ENCODE measurements around the gene DDIT4. TPM values are rescaled to one million over a fixed set of nuclear protein-coding genes. Genes with fewer than 3 reads are reported as not detected.
A peak's percentile ranks its signal among the peaks of the same experiment; 100 is the strongest.

Gene DDIT4
- total RNA-seq, 1 experiment from 2014 or later = 872 TPM

- intact Hi-C loops (cut with micrococcal nuclease) = no loop called here
- Mint-ChIP-seq H3K4me1 (ENCODE audit: insufficient read depth, unreplicated experiment) (peaks cover 48% of the 10 kb centered on the region), H3K9me3 (ENCODE audit: unreplicated experiment) (no peaks in the 10 kb centered on the region), H3K4me3 (ENCODE audit: unreplicated experiment) (peak overlapping the region; percentile 46), H3K27me3 (ENCODE audit: insufficient read depth, unreplicated experiment) (no peaks in the 10 kb centered on the region), H3K27ac (ENCODE audit: low read depth, unreplicated experiment) (peak overlapping the region; percentile 88), H3K36me3 (ENCODE audit: insufficient read depth, unreplicated experiment) (no peaks in the 10 kb centered on the region)
- BruUV-seq (replicated peaks) = TSS peak; percentile 45
- peak; percentile 93 for DNase-seq (ENCODE audit: unreplicated experiment)
- CTCF ChIA-PET = interaction anchor here (0.6 to 4.5 kb wide), 11 partner anchors 17 to 404 kb away, joined by 3 to 23 read pairs (median 4); partner anchors contain the start of genes DDIT4 and PSAP
- POLR2A ChIA-PET = interaction anchor here (0.6 to 27.1 kb wide), 21 partner anchors 9 to 84 kb away, joined by 3 to 902 read pairs (median 9); partner anchors contain the start of genes ANAPC16, ASCC1 and DDIT4
- no peak for TF ChIP-seq CTCF (IDR thresholded peaks at IDR 0.05; ENCODE audit: unreplicated experiment)
Measured at GRCh38 chr10:72254813-72255568, 18.7 kb upstream of the DDIT4 start.

GRCh38 chr10:72255977-72256729 is 17.6 kb upstream of the DDIT4 start:
- peak; percentile 81 for DNase-seq (ENCODE audit: unreplicated experiment)
- no peaks in the 10 kb centered on the region for H3K9me3 Mint-ChIP-seq (ENCODE audit: unreplicated experiment)
- H3K27me3 Mint-ChIP-seq (ENCODE audit: insufficient read depth, unreplicated experiment) = no peaks in the 10 kb centered on the region
- no peaks in the 10 kb centered on the region for H3K36me3 Mint-ChIP-seq (ENCODE audit: insufficient read depth, unreplicated experiment)
- no TSS peak for BruUV-seq (replicated peaks)
- peak overlapping the region; percentile 28 for H3K4me3 Mint-ChIP-seq (ENCODE audit: unreplicated experiment)
- peak overlapping the region; percentile 88 for H3K27ac Mint-ChIP-seq (ENCODE audit: low read depth, unreplicated experiment)
- ChIA-PET CTCF (interaction anchor here (0.5 to 4.5 kb wide), 5 partner anchors 18 to 405 kb away, joined by 3 to 23 read pairs (median 4); partner anchors contain the start of genes DDIT4 and PSAP), POLR2A (interaction anchor here (0.6 to 27.1 kb wide), 20 partner anchors 8 to 997 kb away, joined by 3 to 902 read pairs (median 9); partner anchors contain the start of genes ANAPC16, ASCC1, DDIT4 and MRPS16)
- intact Hi-C loops (cut with micrococcal nuclease) = no loop called here
- H3K4me1 Mint-ChIP-seq (ENCODE audit: insufficient read depth, unreplicated experiment) = peaks cover 52% of the 10 kb centered on the region
- no peak for TF ChIP-seq CTCF (IDR thresholded peaks at IDR 0.05; ENCODE audit: unreplicated experiment)

- H3K27ac Mint-ChIP-seq (ENCODE audit: low read depth, unreplicated experiment) = peak overlapping the region; percentile 88
- H3K9me3 Mint-ChIP-seq (ENCODE audit: unreplicated experiment) = no peaks in the 10 kb centered on the region
- H3K27me3 Mint-ChIP-seq (ENCODE audit: insufficient read depth, unreplicated experiment) = no peaks in the 10 kb centered on the region
- TF ChIP-seq CTCF (IDR thresholded peaks at IDR 0.05; ENCODE audit: unreplicated experiment) = no peak
- no peak overlapping the region for H3K4me3 Mint-ChIP-seq (ENCODE audit: unreplicated experiment)
- intact Hi-C loops (cut with micrococcal nuclease) = no loop called here
- peak; percentile 36 for DNase-seq (ENCODE audit: unreplicated experiment)
- no TSS peak for BruUV-seq (replicated peaks)
- POLR2A ChIA-PET = interaction anchor here (3.1 to 27.1 kb wide), 4 partner anchors 11 to 74 kb away, joined by 16 to 902 read pairs (median 49); partner anchors contain the start of gene DDIT4
- H3K4me1 Mint-ChIP-seq (ENCODE audit: insufficient read depth, unreplicated experiment) = peaks cover 60% of the 10 kb centered on the region
- H3K36me3 Mint-ChIP-seq (ENCODE audit: insufficient read depth, unreplicated experiment) = no peaks in the 10 kb centered on the region
- CTCF ChIA-PET = interaction anchor here (0.7 to 1.8 kb wide), 2 partner anchors 10 to 80 kb away, joined by 4 read pairs; no protein-coding TSS in a partner anchor
Measured at GRCh38 chr10:72257051-72257892, 16.5 kb upstream of the DDIT4 start.

Data from MCF 10A (cell line).